GM18909 (cell line): ENCODE measurements around the gene TSC22D3.
"Not testable (repeated sequence)": the region's sequence is repeated elsewhere in the genome, so short reads cannot be mapped to it uniquely, and the experiment has no call there.

ENCODE experiments used
- ATAC-seq: cut with Tn5 transposase; IDR thresholded peaks from one replicate; pipeline ENCODE4 v1.9.1; 2021; ENCODE audit warnings: mild to moderate bottlenecking; ENCODE audit not compliant: unreplicated experiment, poor library complexity

TSC22D3 gene

DNA sequence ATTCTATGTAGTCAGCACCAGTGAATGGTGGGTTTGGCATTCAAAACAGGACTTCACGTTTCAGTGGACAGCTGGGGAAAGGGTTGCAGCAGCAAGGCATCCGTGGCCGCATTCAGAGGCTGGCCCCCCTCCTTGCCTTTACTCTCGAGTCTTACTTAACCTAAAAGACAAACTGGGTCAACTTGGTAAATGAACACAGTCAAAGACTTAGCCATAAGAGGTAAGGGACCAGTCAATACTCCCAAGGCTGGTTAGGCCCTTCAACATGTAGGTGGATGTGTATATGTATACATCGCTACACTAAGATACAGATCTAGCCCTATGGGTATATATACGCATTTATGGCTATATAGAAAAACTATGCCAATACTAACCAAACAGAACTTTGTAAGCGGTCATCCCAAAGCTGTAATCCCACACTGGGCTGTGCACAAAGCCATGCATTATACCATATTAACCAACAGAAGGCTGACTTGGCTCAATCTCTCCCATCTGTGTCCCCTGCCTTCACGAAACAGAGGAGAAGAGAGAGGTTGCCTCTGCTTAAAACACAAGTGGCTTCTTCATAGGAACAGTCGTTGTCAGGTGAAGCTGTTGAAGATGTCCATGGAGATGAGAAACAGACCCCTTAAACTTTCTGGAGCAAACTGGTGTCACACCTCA is 61.9 kb downstream of the TSC22D3 start:
- no peak for ATAC-seq

DNA sequence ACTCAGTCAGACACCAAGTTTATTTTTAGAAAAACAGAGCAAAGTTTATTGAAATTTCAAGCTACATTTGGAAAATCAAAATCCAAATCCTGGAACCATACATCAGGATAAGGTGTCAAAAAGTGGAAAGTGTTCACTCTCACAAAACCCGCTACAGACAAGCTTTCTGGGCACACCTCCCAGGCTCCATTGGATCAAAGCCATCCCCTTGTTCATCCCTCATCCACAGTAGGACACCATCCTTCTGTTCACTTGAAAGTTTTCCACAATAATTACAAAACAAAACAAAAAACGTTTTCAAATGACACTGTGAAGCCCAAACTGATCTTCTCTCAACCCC is 62.4 kb downstream of the TSC22D3 start:
- no peak for ATAC-seq

DNA sequence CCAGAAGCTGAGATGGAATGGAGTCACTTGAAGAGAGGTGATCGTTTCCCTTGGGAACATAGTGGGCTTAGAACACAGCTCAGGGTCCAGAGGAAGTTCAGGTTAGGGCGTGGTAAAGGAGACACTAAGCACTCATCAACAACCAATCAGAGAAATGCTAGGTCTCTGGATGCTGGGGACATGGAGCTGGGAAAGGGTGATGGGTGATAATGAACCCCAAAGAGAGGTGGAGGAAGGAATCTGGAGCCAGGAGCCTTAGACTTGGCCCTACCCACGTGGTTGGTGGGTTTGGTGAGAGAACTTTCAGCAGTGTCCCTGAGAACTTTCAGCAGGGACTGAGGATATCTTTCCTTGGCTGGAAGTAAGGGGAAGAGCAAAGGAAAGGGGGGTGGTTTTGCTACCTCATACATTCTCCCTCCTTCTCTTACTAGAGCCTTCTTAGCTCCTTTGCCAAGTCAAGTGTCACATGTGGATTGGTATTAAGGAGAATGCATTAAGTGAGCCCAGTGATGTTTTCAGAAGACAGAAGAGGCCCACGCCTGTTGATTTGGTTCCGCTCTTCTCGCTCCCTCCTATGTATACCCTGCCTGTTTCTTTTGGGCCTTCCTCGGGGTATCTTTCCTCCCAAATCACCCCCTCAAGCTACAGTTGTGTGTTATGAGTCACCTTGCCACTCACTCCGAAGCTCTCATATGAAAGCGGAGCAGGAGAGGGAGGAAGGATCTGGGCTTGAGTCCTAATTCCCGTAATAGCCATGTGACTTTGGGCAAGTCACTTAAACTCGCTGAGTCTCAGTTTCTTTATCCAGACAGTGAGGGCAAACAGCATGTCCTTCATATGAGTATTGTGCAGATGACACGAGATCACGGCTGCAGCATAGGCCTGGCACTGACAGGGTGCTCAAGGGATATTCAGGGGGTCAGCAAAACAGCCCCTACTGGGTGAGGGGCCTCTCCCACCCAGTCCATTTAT is 63.1 kb downstream of the TSC22D3 start:
- ATAC-seq = no peak

DNA sequence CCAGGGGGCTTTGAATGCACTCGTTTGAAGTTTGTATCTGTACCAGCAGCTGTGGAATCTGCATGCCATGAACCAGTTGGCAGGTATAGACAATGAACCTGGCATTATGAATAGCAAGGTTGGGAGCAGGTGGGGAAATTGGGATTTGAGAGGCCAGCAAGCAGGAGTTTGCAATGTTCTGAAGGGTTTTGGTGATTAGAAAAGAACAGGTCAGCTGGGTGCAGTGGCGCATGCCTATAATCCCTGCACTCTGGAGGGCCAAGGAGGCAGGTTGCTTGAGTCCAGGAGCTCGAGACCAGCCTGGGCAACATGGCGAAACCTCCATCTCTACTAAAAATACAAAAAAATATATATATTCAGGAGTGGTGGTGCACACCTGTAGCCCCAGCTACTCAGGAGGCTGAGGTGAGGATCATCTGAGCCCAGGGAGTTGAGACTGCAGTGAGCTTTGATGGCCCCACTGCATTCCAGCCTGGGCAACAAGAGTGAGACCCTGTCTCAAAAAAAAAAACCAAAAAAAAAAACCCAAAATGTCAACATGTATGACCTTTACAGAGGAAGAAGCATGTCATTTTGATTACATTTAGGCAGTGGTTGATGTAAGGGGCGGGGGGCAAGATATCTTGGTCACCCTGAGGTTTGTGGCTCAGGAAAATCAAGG is 63.9 kb downstream of the TSC22D3 start:
- ATAC-seq = no peak

DNA sequence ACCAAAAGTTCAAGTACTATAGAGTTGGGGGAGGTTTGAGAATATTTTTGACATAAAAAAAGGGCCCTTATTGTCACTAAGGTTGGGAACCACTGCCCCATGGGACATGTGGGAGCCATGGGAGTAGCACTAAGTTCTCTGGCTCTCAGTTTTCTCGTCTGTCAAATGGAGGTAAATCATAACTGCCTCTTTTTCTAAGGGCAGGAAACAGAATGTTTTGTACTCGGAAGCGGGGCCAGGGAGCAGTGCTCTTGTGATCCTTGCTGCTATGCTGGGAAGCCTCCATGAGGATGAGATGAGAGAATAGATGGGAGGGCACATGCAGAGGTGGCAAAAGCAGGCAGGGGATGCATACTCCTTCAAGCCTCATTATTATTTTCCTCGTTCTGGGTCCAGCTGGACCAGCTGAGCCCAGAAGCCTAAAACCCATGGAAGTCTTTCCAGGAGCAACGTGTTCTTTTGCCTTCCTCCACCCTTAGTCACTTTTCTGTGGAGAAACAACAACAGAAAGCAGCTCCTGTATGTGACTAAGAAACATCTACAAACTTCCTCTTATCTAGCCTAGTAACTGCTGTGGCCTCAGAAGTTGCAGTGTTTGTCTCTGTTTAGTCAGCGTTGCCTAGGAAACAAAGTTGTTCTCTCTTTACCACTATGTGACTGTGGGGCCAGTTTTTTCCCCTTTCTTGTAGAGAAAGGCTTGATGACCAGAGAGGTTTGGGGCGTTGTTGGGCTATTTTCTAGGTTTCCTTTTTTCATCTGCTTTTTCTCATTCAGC is 64.8 kb downstream of the TSC22D3 start:
- peak; percentile 95 for ATAC-seq

DNA sequence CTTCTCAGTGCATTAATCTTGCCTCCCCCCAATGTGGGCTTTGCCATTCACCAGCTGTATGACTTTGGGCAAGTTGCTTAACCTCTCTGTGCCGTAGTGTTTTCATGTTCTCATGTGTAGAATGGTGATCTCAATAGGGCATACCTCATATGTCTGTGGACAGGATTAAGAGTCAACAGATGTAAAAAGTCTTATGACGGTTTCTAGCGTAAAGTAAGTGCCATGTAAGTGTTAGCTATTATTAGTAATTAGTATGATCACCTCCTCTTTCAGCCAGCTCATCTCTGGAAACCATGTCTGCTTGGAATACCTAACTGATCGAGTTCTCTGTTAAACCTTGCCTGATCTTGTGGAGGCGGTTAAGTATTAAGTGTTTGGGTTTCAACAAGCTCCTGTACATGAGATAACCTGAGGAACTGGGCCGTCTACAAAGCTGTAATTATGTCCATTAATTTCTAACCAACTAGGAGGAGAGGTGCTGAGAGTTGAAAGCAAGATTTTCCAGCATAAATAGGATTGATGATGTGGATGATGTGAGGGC is 66.3 kb downstream of the TSC22D3 start:
- no peak for ATAC-seq

DNA sequence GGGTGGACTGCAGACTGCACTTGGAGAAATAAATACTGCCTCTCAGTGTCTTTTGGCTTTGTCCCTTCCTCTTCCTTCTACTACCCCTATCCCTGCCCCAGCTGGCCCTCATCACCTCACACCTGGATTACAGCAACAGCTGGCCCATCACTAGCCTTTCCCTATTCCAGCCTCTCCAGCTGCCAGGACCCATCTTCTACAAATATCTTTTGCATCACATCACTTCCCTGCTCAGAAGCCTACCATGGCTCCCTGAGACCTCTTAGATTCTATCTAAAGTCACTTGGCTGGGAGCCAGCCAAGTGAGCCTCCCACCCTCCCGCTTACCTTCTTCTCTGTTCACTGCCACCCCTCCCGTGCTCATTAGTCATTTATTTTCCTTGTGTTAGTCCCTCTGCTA is 66.8 kb downstream of the TSC22D3 start:
- no peak for ATAC-seq

DNA sequence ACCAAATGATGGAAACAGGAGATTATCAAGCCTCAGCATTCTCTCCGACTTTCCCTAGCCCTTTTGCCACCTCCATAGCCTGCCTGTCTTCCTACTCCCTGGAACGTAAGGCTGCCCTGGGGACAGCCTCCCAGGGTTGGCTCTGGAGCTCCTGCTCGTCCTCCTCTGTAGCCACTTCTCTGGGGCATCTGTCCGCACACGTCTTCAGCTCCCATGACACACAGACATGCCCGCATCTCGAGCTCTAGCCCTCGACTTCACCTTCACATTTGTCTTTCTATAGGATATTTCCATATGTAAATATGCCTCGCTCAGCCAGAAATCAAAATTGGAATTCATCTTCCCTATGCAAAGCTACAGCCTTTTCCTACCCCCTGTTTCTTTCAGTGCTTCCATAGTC is 67.7 kb downstream of the TSC22D3 start:
- ATAC-seq = no peak

DNA sequence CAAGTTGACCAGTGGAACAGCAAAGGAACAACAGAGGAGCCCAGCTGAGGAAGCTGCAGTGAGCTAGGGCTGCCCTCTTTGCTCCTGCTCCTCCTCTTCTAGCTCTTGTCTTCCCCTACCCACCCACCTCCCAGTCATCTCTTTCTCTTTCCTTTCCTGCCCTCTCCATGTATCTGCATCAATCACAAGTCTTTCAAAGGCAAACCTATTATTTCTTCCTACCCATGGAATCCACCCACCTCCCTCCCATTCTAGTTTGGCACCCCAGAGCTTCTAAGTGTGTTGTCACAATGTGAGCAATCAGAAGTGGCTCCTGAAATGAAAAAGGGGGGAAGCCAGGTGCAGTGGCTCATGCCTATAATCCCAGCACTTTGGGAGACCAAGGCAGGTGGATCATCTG is 69.3 kb downstream of the TSC22D3 start:
- no peak for ATAC-seq

DNA sequence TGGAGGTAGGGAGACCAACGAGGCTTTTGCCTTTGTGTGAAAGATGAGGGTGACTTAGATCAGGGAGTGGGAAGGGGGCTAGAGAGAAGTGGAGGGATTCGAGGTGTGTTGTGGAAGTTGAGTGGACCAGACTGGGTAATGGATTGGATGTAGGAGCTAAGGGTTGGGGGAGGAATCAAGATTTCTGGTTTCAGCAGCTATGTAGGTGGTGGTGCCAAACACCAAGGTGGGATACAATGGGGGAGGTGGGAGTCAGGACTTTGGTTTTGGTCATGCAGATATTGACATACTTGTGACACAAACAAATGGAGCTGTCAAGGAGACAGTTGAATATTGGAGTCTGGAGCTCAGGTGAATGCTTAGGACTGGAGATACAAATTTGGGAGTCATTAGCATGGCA is 71.0 kb downstream of the TSC22D3 start:
- no peak for ATAC-seq

DNA sequence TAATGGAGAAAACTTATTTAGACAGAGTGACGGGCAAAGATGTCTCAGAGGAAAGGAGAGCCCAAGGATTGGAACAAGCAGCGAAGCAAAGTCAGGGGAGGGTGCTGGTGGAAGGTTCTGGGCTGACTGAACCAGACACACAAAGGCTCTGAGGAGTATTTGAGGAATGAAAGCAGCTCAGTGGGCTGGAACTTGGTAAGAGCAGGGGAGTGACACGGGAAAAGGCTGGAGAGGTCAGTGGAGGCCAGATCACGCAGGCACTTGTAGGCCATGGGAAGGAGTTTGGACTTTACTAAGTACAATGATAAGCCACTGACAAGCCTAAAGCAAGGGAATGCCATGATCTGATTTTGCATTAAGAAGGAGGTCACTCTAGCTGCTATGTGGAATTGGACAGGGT is 71.4 kb downstream of the TSC22D3 start:
- ATAC-seq = no peak

DNA sequence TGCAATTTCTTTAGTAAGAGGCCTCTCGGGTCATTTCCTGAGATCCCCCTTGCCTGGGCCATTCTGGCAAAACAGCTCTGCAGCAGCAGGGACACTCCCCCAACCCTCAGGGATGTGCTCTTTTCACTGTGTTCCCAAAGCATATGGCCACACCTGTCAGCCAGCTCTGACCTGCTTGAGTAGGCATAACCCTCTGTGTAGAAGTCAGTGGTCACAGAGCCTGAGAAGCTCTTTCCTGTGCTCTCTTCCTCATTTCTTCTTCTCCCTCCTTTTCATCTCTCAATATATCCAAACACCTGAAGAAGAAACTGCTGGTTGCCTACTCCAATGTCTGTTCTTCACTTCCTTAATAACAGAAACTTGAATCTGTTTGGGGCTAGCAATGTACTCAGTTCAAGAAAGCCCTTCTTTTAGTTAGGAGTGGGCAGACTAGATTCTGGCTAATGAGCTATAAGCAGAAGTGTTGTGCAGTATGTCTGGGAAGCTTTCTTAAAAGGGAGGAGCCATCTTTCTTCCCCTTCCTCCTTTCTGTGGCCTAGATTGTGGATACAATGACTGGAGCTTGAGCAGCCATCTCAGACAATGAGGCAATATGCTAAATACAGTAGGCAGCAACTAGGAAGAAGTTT is 74.0 kb downstream of the TSC22D3 start:
- peak; percentile 89 for ATAC-seq

DNA sequence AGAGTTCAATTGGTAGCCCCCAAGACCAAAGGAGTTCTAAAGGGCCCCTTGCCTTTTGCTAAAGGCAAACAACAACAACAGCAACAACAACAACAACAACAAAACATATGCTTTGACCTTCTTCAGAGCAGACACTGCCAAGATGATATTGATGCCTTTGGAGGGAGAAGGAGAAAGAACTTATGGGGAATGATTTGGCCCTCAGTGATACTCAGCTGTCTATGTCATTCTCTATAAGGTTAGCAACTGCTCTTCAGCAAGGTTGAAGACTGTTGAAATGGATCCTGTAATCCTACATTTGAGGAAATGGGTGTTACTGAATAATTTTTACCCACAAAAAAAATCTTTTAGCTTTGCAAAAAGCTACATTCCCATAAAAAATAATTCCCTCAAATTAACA is 74.8 kb downstream of the TSC22D3 start:
- no peak for ATAC-seq

DNA sequence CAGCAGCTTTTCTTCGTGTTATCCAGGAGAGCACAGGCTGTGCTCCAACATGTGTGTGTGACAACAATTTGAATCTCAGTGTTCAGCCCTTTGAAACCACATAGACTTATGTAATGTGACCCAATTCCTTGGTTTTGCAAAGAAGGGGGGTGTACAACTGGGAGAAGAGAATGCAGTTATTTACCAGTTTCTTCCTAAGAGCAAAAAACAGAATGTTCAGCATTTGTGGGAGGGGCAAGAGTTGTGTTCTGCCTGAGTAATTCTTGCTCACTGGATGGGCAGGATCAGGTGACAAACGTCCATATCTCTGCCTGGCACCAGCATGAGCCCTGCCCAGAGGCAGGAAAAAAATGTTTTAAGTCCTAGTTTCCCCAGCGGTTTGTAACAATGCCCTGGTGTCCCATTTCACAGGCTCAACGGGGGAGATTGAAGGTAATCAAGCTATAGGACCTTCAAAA is 75.2 kb downstream of the TSC22D3 start:
- ATAC-seq = no peak

DNA sequence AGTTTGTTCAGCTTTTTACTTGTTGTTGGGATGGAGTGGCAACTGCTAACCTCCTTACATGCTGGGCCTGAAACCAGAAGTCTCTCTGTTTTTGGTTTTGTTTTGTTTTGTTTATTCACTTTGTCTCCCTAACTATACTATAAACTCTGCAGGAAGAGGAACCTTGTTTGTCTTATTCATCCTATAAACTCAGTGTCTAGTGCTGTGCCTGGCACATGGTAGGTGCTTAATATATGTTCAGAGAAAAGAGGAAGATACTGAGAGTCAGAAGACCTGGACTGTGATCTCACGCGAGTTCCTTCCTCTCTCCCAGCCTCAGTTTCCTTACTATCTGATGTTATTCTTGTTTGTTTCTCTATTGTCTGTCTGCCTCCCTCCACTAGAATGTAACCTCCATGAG is 76.0 kb downstream of the TSC22D3 start:
- no peak for ATAC-seq

DNA sequence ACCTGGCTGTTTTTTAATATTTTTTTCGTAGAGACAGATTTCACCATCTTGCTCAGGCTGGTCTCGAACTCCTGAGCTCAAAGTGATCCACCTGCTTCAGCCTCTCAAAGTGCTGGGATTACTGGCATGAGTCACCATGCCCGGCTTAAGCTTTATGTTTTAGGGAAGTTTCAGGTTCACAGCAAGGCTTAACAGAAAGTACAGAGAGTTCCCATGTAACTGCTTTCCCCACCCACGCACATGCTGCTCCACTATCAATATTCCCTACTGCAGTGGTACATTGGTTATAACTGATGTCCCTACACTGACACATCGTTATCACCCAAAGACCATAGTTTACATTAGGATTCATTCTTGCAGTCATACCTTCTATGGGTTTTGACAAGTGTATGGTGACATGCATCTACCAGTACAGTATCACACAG is 84.6 kb downstream of the TSC22D3 start:
- ATAC-seq = no peak

DNA sequence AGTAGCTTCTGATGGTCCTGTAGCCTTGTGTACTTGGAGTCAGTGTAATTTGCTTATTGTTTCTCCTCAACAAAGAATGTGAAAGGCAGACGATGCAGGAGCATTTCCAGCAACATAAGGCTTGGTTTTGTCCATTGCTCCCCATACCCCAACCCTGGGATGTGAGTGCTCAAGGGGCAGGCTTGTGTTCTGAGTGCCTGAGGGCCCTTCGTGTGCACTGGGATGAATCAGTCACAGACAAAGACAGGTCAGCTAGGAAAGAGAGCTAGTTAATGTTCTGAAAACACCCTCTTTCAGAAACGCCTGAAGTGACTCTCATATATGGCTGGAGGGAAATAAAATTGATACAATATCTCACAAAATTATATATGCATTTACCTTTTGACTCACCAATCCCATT is 88.1 kb downstream of the TSC22D3 start:
- no peak for ATAC-seq

DNA sequence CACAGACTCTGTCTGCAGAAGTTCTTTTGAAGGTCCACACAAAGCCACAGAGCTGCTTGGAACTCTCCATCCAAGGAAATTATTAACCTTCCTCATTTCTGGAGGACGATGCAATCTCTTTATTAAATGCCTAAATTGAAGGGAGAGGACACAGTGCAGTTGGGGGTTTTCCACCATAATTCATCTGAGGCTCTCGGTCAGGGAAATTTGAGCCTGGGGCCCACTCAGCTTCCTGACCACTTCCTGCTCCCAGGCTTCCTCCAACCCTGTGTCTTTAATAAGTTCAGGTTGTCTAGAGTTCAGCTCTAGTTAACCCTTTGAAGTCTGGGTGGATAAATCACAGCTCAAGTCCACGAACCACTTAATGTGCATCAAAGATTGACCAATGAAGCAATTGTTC is 88.8 kb downstream of the TSC22D3 start:
- no peak for ATAC-seq

DNA sequence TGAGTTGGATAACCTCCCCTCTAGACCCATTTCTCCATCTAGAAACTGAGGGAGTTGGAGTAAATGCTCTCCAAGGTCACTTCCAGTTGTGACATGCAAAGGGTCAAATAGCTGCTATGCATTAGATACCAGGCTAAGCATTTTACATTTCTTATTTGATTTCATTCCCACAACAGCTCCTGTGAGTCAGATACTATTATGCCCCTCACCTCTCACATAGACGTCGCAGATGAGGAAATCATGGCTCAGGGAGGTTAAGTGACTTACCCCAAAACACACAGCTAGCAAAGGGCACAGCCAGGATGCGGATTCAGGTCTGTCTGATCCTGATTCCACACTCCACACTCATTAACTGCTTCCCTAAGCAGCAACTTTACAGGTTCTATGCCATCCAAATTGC is 89.6 kb downstream of the TSC22D3 start:
- ATAC-seq = no peak

DNA sequence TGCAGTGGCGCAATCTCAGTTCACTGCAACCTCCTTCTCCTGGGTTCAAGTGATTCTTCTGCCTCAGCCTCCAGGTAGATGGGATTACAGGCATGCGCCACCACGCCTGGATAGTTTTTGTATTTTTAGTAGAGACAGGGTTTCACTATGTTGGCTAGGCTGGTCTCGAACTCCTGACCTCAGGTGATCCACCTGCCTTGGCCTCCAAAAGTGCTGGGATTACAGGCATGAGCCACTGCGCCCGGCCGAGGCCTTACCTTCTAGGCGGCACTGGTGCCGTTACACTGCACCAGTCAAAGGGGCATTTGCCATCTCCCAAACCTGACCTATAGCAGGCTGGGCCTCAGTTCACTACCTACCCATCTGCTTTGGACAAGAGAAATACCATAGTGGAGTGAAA is 90.0 kb downstream of the TSC22D3 start:
- ATAC-seq = not testable (repeated sequence)
